ENCODE results near the gene CD300H.
"Not testable (repeated sequence)": the region's sequence is repeated elsewhere in the genome, so short reads cannot be mapped to it uniquely, and the experiment has no call there.

DNA sequence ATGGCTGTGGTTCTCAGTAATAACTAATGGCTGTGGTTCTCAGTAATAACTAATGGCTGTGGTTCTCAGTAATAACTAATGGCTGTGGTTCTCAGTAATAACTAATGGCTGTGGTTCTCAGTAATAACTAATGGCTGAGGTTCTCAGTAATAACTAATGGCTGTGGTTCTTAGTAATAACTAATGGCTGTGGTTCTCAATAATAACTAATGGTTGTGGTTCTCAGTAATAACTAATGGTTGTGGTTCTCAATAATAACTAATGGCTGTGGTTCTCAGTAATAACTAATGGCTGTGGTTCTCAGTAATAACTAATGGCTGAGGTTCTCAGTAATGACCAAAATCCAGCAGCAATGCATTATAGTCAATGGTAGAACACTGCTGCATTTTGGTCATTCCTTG lies 6.3 kb upstream of the CD300H start:
- TF ChIP-seq POLR2A, POLR2AphosphoS5 (IDR thresholded peaks at IDR 0.05): not testable (repeated sequence)
